HL-60 (cell line): ENCODE data around the gene CAMSAP1.

Experiments used
- GABPA ChIP-seq: IDR thresholded peaks from 2 replicates; pipeline ENCODE4 v1.6.1; 2012; ENCODE audit warnings: low read depth
- POLR2AphosphoS5 ChIP-seq: IDR thresholded peaks from 2 replicates; pipeline ENCODE4 v1.6.1; 2012; ENCODE audit warnings: low read depth
- SPI1 ChIP-seq: IDR thresholded peaks from 2 replicates; pipeline ENCODE4 v1.6.1; 2012; ENCODE audit warnings: low read depth, mild to moderate bottlenecking, borderline replicate concordance
- TF ChIP-seq, protein P1 (sequence below): IDR thresholded peaks from one replicate; pipeline ENCODE4 v1.5.1; 2011; ENCODE audit warnings: low read length, control low read depth, inconsistent platforms; ENCODE audit not compliant: insufficient read depth

- TF ChIP-seq, protein P1, sequence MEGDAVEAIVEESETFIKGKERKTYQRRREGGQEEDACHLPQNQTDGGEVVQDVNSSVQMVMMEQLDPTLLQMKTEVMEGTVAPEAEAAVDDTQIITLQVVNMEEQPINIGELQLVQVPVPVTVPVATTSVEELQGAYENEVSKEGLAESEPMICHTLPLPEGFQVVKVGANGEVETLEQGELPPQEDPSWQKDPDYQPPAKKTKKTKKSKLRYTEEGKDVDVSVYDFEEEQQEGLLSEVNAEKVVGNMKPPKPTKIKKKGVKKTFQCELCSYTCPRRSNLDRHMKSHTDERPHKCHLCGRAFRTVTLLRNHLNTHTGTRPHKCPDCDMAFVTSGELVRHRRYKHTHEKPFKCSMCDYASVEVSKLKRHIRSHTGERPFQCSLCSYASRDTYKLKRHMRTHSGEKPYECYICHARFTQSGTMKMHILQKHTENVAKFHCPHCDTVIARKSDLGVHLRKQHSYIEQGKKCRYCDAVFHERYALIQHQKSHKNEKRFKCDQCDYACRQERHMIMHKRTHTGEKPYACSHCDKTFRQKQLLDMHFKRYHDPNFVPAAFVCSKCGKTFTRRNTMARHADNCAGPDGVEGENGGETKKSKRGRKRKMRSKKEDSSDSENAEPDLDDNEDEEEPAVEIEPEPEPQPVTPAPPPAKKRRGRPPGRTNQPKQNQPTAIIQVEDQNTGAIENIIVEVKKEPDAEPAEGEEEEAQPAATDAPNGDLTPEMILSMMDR: no peak
- no peak for TF ChIP-seq GABPA
- no peak for TF ChIP-seq SPI1
- TF ChIP-seq POLR2AphosphoS5: no peak
These were observed 87.4 kb downstream of the CAMSAP1 start for GRCh38 chr9:135819905-135820304.
